Measurements from ENCODE around the gene FBXL16.

- TF ChIP-seq CTCF (IDR thresholded peaks at IDR 0.05; ENCODE audit: low read length) (no peak), EZH2 (IDR thresholded peaks at IDR 0.05; ENCODE audit: borderline replicate concordance, low read length) (no peak)
Measured at GRCh38 chr16:722835-723633, 17.4 kb upstream of the FBXL16 start.

All from OCI-LY1 (cell line).